ENCODE results near the gene HAO1.
"Not testable (repeated sequence)": the region's sequence is repeated elsewhere in the genome, so short reads cannot be mapped to it uniquely, and the experiment has no call there.

Gene HAO1

GRCh38 chr20:7850775-7851490 lies 89.3 kb downstream of the HAO1 start:
- DNase-seq: no peak

- DNase-seq: no peak
Observed at GRCh38 chr20:7849675-7850074, 90.6 kb downstream of the HAO1 start.

- DNase-seq: no peak
Observed at GRCh38 chr20:7848351-7848750, 91.9 kb downstream of the HAO1 start.

- no peak for DNase-seq
Observed at GRCh38 chr20:7843613-7844012, 96.6 kb downstream of the HAO1 start.

GRCh38 chr20:7841971-7842310 lies 98.3 kb downstream of the HAO1 start:
- no peak for DNase-seq

- DNase-seq: no peak
Observed at GRCh38 chr20:7841291-7841970, 98.8 kb downstream of the HAO1 start.

GRCh38 chr20:7836076-7836475 lies 104.2 kb downstream of the HAO1 start:
- no peak for DNase-seq

- DNase-seq: not testable (repeated sequence)
Observed at GRCh38 chr20:7834441-7834840, 105.8 kb downstream of the HAO1 start.

Measured in NCI-H1436 treated with DMSO at 0.1 percent for 48 hours (cell line).